K562 (cell line): ENCODE results near the gene PLIN5. TPM values are rescaled to one million over a fixed set of nuclear protein-coding genes. Genes with fewer than 3 reads are reported as not detected.

ENCODE experiments used
- ATF1 ChIP-seq, 2 experiments: fragments of 450-650 bp in 1 of 2; IDR thresholded peaks; 2 replicates each; pipeline ENCODE4 v1.6.1; 2016; ENCODE audit warnings: missing compliant biosample characterization in 1 of 2, missing genetic modification characterization in 1 of 2
- ATF7 ChIP-seq: fragments of 450-650 bp; IDR thresholded peaks from 2 replicates; pipeline ENCODE4 v1.7.1; 2014; ENCODE audit warnings: mild to moderate bottlenecking, moderate library complexity
- CREB1 ChIP-seq, 2 experiments: sonication (generic) in 1 of 2; formaldehyde crosslinking in 1 of 2; IDR thresholded peaks; 2 replicates each; pipeline versions ENCODE4 v1.6.1 to v1.8.0; 2012 to 2022; ENCODE audit warnings: inconsistent platforms in 1 of 2, mild to moderate bottlenecking in 1 of 2, missing genetic modification reagents in 1 of 2, moderate library complexity in 1 of 2
- FOSL1 ChIP-seq: fragments of 200-800 bp; sonication (Bioruptor generic); conservative IDR thresholded peaks from 2 replicates; pipeline ENCODE4 v1.6.1; 2016; ENCODE audit warnings: missing genetic modification characterization, missing compliant biosample characterization
- JUN ChIP-seq, 2 experiments: sonication (generic) in 1 of 2; formaldehyde crosslinking in 1 of 2; IDR thresholded peaks; 2 replicates each; pipeline versions ENCODE4 v1.6.1 to v1.8.0; 2012 to 2022; ENCODE audit warnings: borderline replicate concordance in 2 of 2, mild to moderate bottlenecking in 2 of 2, improper control_type of control experiment in 1 of 2, low read depth in 1 of 2, low read length in 1 of 2, missing genetic modification reagents in 1 of 2
- SMARCA4 ChIP-seq: fragments of 450-650 bp; IDR thresholded peaks from 2 replicates; pipeline ENCODE4 v1.6.1; 2016
- SMARCE1 ChIP-seq: fragments of 450-650 bp; IDR thresholded peaks from 2 replicates; pipeline ENCODE4 v1.7.1; 2016; ENCODE audit warnings: mild to moderate bottlenecking
- TEAD1 ChIP-seq, 2 experiments: fragments of 450-650 bp in 1 of 2; sonication (generic) in 1 of 2; formaldehyde crosslinking; IDR thresholded peaks; 2 replicates each; pipeline versions ENCODE4 v1.4.0 to v1.8.0; 2020 to 2022; ENCODE audit warnings: mild to moderate bottlenecking in 2 of 2, missing genetic modification reagents in 1 of 2
- ZBTB7A ChIP-seq: IDR thresholded peaks from 2 replicates; pipeline ENCODE4 v1.6.1; 2011; ENCODE audit warnings: low read depth, mild to moderate bottlenecking, low read length, moderate library complexity, borderline replicate concordance; ENCODE audit not compliant: control insufficient read depth
- polyA plus RNA-seq, 8 experiments: library from polyadenylated mRNA; depleted of rRNA in 4 of 8; stranded (reverse) in 5 of 8; unstranded in 3 of 8; fragments of >200 nt; fragmentation: Nextera tagmentation in 2 of 8; fragmentation: Illumina TruSeq in 1 of 8; extraction: Ambion mirVana in 2 of 8; extraction: Trizol in 1 of 8; gene quantifications; 2 replicates each; pipeline versions ENCODE4 v1.2.1 to v1.2.3, GENCODE V29; 2011 to 2014; ENCODE audit warnings: inconsistent platforms in 1 of 8, missing spikeins in 1 of 8
- total RNA-seq, 7 experiments: library from RNA; depleted of rRNA in 6 of 7; stranded (reverse); fragments of >200 nt in 6 of 7; fragmentation: Illumina TruSeq in 2 of 7; extraction: Trizol in 2 of 7; gene quantifications; 2 replicates each; pipeline versions ENCODE4 v1.2.1 to v1.2.3, GENCODE V29; 2011 to 2021; ENCODE audit warnings: low replicate concordance in 1 of 7
- TF ChIP-seq, protein P1 (sequence below): fragments of 450-650 bp; IDR thresholded peaks from 2 replicates; pipeline ENCODE4 v1.6.1; 2016
- TF ChIP-seq, protein P2 (sequence below), 2 experiments: IDR thresholded peaks; 2 replicates each; pipeline ENCODE4 v1.6.1; 2011; ENCODE audit warnings: borderline replicate concordance in 1 of 2, control low read depth in 1 of 2, low read depth in 1 of 2, low read length in 1 of 2, mild to moderate bottlenecking in 1 of 2, mixed read lengths in 1 of 2, moderate library complexity in 1 of 2; ENCODE audit not compliant: insufficient read depth in 1 of 2, insufficient read length in 1 of 2, poor library complexity in 1 of 2, severe bottlenecking in 1 of 2; ENCODE audit errors: extremely low read depth in 1 of 2
- TF ChIP-seq, protein P3 (sequence below): fragments of 450-650 bp; formaldehyde crosslinking; IDR thresholded peaks from 2 replicates; pipeline ENCODE4 v1.4.0; 2020; ENCODE audit warnings: mild to moderate bottlenecking, mixed read lengths
- TF ChIP-seq, protein P4 (sequence below): fragments of 450-650 bp; formaldehyde crosslinking; IDR thresholded peaks from 2 replicates; pipeline ENCODE4 v1.4.0; 2022; ENCODE audit warnings: missing genetic modification characterization
- TF ChIP-seq, protein P5 (sequence below): fragments of 250-450 bp; sonication (Bioruptor Pico); IDR thresholded peaks from 2 replicates; pipeline ENCODE4 v1.4.0; 2020; ENCODE audit warnings: mild to moderate bottlenecking
- TF ChIP-seq, protein P6 (sequence below), 2 experiments: fragments of 450-650 bp in 1 of 2; sonication (generic) in 1 of 2; formaldehyde crosslinking in 1 of 2; IDR thresholded peaks in 1 of 2; conservative IDR thresholded peaks in 1 of 2; 2 replicates each; pipeline versions ENCODE4 v1.6.1 to v1.8.1; 2016 to 2023; ENCODE audit warnings: mild to moderate bottlenecking in 2 of 2, moderate library complexity in 2 of 2, inconsistent platforms in 1 of 2, missing genetic modification reagents in 1 of 2

The PLIN5 gene
- total and polyA plus RNA-seq, 9 of the 15 experiments (the other 6 are each of a cell fraction or from before 2014, with no cell fraction given), result 0.04 to 1.3 (median 0.50) TPM

DNA sequence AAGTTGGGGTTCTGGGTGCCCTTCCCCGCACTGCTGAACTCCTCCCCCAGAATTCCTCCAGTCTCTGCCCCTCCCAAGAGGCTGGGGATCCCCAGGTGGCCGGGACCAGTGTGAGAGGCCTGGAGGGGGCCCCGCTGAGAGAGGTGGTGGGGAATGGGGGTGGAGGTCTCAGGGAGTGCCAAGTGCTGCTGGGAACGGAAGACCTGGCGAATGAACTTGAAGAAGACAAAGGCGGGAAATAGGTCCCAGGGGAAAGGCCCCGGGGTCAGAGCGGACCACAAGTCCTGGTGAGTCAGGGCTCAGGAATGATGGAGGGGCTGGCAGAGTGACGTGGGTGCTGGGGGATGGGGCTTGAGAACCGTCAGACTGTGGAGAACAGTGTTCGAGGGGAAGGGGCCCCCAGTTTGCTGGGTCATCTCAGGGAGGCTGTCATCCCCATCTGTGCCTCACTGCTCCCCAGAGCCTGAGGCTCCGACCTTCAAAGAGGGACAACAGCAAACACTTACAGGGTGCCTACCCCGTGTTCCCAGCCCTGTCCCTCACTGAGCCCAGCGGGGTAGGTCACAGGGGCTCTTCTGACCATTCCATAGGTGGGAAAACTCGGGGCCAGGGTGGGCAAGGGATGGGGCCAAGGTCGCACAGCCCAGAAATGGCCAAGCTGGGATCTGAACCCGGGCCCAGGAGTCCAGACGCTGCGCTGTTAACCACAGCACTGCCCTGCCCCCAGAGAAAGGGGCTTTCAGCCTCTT, 40.4 kb upstream of the PLIN5 start (continued):
- TF ChIP-seq, protein P1, sequence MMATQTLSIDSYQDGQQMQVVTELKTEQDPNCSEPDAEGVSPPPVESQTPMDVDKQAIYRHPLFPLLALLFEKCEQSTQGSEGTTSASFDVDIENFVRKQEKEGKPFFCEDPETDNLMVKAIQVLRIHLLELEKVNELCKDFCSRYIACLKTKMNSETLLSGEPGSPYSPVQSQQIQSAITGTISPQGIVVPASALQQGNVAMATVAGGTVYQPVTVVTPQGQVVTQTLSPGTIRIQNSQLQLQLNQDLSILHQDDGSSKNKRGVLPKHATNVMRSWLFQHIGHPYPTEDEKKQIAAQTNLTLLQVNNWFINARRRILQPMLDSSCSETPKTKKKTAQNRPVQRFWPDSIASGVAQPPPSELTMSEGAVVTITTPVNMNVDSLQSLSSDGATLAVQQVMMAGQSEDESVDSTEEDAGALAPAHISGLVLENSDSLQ, result peak; percentile 8; the same call in 1 of the 2 replicates
- TF ChIP-seq, protein P2, sequence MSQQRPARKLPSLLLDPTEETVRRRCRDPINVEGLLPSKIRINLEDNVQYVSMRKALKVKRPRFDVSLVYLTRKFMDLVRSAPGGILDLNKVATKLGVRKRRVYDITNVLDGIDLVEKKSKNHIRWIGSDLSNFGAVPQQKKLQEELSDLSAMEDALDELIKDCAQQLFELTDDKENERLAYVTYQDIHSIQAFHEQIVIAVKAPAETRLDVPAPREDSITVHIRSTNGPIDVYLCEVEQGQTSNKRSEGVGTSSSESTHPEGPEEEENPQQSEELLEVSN (IDR thresholded peaks at IDR 0.05; ENCODE audit: borderline replicate concordance in 1 of 2, extremely low read depth in 1 of 2, insufficient read depth in 1 of 2, insufficient read length in 1 of 2, low read depth in 1 of 2, low read length in 1 of 2, poor library complexity in 1 of 2, severe bottlenecking in 1 of 2), result peak in 1 of 2 experiments; percentile 60
- peak; percentile 65; the same call in 1 of the 2 replicates for TF ChIP-seq JUN (IDR thresholded peaks at IDR 0.05; ENCODE audit: borderline replicate concordance, low read depth, low read length)
- TF ChIP-seq JUN (CRISPR knock-in tag; IDR thresholded peaks at IDR 0.05; ENCODE audit: borderline replicate concordance), result no peak
- TF ChIP-seq CREB1 (IDR thresholded peaks at IDR 0.05), result peak; percentile 74
- TF ChIP-seq CREB1 (CRISPR knock-in tag; IDR thresholded peaks at IDR 0.05), result 0 out of 2 replicates have a peak, but pooled peaks have one; percentile 27
- 0 out of 2 replicates have a peak, but pooled peaks have one; percentile 9 for TF ChIP-seq ATF7
- peak; percentile 59; the same call in 1 of the 2 replicates for TF ChIP-seq SMARCE1
- TF ChIP-seq TEAD1 (CRISPR knock-in tag; IDR thresholded peaks at IDR 0.05), result peak in 1 of 2 experiments; percentile 93; a peak in 2 of 4 replicates
- TF ChIP-seq, protein P3, sequence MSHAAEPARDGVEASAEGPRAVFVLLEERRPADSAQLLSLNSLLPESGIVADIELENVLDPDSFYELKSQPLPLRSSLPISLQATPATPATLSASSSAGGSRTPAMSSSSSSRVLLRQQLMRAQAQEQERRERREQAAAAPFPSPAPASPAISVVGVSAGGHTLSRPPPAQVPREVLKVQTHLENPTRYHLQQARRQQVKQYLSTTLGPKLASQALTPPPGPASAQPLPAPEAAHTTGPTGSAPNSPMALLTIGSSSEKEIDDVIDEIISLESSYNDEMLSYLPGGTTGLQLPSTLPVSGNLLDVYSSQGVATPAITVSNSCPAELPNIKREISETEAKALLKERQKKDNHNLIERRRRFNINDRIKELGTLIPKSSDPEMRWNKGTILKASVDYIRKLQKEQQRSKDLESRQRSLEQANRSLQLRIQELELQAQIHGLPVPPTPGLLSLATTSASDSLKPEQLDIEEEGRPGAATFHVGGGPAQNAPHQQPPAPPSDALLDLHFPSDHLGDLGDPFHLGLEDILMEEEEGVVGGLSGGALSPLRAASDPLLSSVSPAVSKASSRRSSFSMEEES (CRISPR knock-in tag), result no peak
- TF ChIP-seq SMARCA4, result peak; percentile 64
- peak; percentile 90 for TF ChIP-seq ZBTB7A
- TF ChIP-seq FOSL1, result peak; percentile 88
- no peak for TF ChIP-seq ATF1 (CRISPR knock-in tag; IDR thresholded peaks at IDR 0.05)
- 0 out of 2 replicates have a peak, but pooled peaks have one; percentile 22 for TF ChIP-seq ATF1 (tag; IDR thresholded peaks at IDR 0.05)
- TF ChIP-seq, protein P4, sequence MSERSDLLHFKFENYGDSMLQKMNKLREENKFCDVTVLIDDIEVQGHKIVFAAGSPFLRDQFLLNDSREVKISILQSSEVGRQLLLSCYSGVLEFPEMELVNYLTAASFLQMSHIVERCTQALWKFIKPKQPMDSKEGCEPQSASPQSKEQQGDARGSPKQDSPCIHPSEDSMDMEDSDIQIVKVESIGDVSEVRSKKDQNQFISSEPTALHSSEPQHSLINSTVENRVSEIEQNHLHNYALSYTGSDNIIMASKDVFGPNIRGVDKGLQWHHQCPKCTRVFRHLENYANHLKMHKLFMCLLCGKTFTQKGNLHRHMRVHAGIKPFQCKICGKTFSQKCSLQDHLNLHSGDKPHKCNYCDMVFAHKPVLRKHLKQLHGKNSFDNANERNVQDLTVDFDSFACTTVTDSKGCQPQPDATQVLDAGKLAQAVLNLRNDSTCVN (CRISPR knock-in tag), result no peak
- TF ChIP-seq, protein P5, sequence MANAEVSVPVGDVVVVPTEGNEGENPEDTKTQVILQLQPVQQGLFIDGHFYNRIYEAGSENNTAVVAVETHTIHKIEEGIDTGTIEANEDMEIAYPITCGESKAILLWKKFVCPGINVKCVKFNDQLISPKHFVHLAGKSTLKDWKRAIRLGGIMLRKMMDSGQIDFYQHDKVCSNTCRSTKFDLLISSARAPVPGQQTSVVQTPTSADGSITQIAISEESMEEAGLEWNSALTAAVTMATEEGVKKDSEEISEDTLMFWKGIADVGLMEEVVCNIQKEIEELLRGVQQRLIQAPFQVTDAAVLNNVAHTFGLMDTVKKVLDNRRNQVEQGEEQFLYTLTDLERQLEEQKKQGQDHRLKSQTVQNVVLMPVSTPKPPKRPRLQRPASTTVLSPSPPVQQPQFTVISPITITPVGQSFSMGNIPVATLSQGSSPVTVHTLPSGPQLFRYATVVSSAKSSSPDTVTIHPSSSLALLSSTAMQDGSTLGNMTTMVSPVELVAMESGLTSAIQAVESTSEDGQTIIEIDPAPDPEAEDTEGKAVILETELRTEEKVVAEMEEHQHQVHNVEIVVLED (CRISPR knock-in tag), result no peak
- TF ChIP-seq, protein P6, sequence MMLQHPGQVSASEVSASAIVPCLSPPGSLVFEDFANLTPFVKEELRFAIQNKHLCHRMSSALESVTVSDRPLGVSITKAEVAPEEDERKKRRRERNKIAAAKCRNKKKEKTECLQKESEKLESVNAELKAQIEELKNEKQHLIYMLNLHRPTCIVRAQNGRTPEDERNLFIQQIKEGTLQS (IDR thresholded peaks at IDR 0.05), result peak; percentile 90
- TF ChIP-seq, protein P6 (CRISPR knock-in tag; conservative IDR thresholded peaks at IDR 0.05), result peak; percentile 54; the same call in 1 of the 2 replicates
